ENCODE measurements around the gene EIF2A.

EIF2A gene

DNA sequence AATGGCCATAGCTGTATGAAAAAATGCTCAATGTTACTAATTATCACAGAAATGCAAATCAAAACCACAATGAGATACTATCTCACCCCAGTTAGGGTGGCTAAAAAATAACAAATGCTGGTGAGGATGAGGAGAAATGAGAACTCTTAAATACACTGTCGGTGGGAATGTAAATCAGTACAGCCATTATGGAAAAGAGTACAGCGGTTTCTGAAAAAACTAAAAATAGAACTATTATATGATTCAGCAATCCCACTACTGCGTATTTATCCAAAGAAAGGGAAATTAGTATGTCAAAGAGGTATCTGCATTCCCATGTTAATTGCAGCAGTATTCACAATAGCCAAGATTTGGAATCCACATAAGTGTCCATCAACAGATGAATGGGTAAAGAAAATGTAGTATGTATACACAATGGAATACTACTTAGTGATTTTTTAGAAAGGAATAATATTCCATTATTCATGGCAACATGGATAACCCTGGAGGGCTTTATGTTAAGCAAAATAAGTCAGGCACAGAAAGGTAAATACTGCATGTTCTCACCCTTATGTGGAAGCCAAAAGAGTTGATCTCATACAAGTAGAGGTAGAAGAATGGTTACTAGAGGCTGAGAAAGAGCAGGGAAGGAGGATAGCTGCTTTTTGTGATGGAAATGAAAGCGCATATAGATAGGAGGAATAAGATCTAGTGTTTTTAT is 35.3 kb upstream of the EIF2A start:
- Histone ChIP-seq H3K27ac (ENCODE audit: low read length) (no peak overlapping the region), H4K20me1 (ENCODE audit: insufficient read depth, low read length) (no peaks in the 10 kb centered on the region), H3K9me3 (ENCODE audit: insufficient read depth, low read length, severe bottlenecking) (no peaks in the 10 kb centered on the region), H3K4me1 (ENCODE audit: insufficient read depth, low read length) (no peaks in the 10 kb centered on the region), H3K4me3 (ENCODE audit: low read depth in 1 of 2, low read length in 2 of 2) (no peak overlapping the region), H3K9ac (ENCODE audit: low read depth, low read length) (no peak overlapping the region), H3K79me2 (ENCODE audit: insufficient read depth, low read length) (no peaks in the 10 kb centered on the region), H2AFZ (ENCODE audit: low read depth, low read length) (no peak overlapping the region), H3K4me2 (ENCODE audit: insufficient read depth, low read length) (no peak overlapping the region), H3K27me3 (ENCODE audit: insufficient read depth, low read length, poor library complexity) (no peaks in the 10 kb centered on the region), H3K36me3 (ENCODE audit: insufficient read depth, low read length) (no peaks in the 10 kb centered on the region)
- no peak for ATAC-seq (ENCODE audit: insufficient read depth, low read depth)
- TF ChIP-seq CTCF (IDR thresholded peaks at IDR 0.05; ENCODE audit: borderline replicate concordance, extremely low read depth, low read length, poor library complexity, severe bottlenecking), result no peak
- TF ChIP-seq EZH2 (IDR thresholded peaks at IDR 0.05; ENCODE audit: borderline replicate concordance, low read depth, low read length, severe bottlenecking), result no peak
- no peak for DNase-seq

- Histone ChIP-seq H3K27ac (ENCODE audit: low read length) (no peak overlapping the region), H3K4me3 (ENCODE audit: low read depth in 1 of 2, low read length in 2 of 2) (no peak overlapping the region), H3K27me3 (ENCODE audit: insufficient read depth, low read length, poor library complexity) (no peaks in the 10 kb centered on the region), H3K4me1 (ENCODE audit: insufficient read depth, low read length) (no peaks in the 10 kb centered on the region), H3K36me3 (ENCODE audit: insufficient read depth, low read length) (no peaks in the 10 kb centered on the region), H3K4me2 (ENCODE audit: insufficient read depth, low read length) (no peak overlapping the region), H4K20me1 (ENCODE audit: insufficient read depth, low read length) (no peaks in the 10 kb centered on the region), H3K79me2 (ENCODE audit: insufficient read depth, low read length) (no peaks in the 10 kb centered on the region), H3K9ac (ENCODE audit: low read depth, low read length) (no peak overlapping the region), H3K9me3 (ENCODE audit: insufficient read depth, low read length, severe bottlenecking) (peaks cover 3% of the 10 kb centered on the region), H2AFZ (ENCODE audit: low read depth, low read length) (no peak overlapping the region)
- DNase-seq, result no peak
- TF ChIP-seq CTCF (IDR thresholded peaks at IDR 0.05; ENCODE audit: borderline replicate concordance, extremely low read depth, low read length, poor library complexity, severe bottlenecking) (no peak), EZH2 (IDR thresholded peaks at IDR 0.05; ENCODE audit: borderline replicate concordance, low read depth, low read length, severe bottlenecking) (no peak)
- ATAC-seq (ENCODE audit: insufficient read depth, low read depth), result no peak
Observed at GRCh38 chr3:150515210-150515609, 31.4 kb upstream of the EIF2A start.

- DNase-seq (no peak), ATAC-seq (ENCODE audit: insufficient read depth, low read depth) (no peak)
- TF ChIP-seq CTCF (IDR thresholded peaks at IDR 0.05; ENCODE audit: borderline replicate concordance, extremely low read depth, low read length, poor library complexity, severe bottlenecking) (no peak), EZH2 (IDR thresholded peaks at IDR 0.05; ENCODE audit: borderline replicate concordance, low read depth, low read length, severe bottlenecking) (no peak)
- no peaks in the 10 kb centered on the region for H4K20me1 ChIP-seq (ENCODE audit: insufficient read depth, low read length)
- H3K36me3 ChIP-seq (ENCODE audit: insufficient read depth, low read length), result no peaks in the 10 kb centered on the region
- H3K4me2 ChIP-seq (ENCODE audit: insufficient read depth, low read length), result no peak overlapping the region
- H3K9ac ChIP-seq (ENCODE audit: low read depth, low read length), result no peak overlapping the region
- no peak overlapping the region for H2AFZ ChIP-seq (ENCODE audit: low read depth, low read length)
- no peaks in the 10 kb centered on the region for H3K79me2 ChIP-seq (ENCODE audit: insufficient read depth, low read length)
- H3K9me3 ChIP-seq (ENCODE audit: insufficient read depth, low read length, severe bottlenecking), result peaks cover 3% of the 10 kb centered on the region
- no peak overlapping the region for H3K4me3 ChIP-seq (ENCODE audit: low read depth in 1 of 2, low read length in 2 of 2)
- H3K27me3 ChIP-seq (ENCODE audit: insufficient read depth, low read length, poor library complexity), result no peaks in the 10 kb centered on the region
- H3K27ac ChIP-seq (ENCODE audit: low read length), result no peak overlapping the region
- no peaks in the 10 kb centered on the region for H3K4me1 ChIP-seq (ENCODE audit: insufficient read depth, low read length)
Observed at GRCh38 chr3:150519026-150519425, 27.6 kb upstream of the EIF2A start.

All from DND-41 (cell line).